ENCODE results near the gene PRF1.

Gene PRF1

DNA sequence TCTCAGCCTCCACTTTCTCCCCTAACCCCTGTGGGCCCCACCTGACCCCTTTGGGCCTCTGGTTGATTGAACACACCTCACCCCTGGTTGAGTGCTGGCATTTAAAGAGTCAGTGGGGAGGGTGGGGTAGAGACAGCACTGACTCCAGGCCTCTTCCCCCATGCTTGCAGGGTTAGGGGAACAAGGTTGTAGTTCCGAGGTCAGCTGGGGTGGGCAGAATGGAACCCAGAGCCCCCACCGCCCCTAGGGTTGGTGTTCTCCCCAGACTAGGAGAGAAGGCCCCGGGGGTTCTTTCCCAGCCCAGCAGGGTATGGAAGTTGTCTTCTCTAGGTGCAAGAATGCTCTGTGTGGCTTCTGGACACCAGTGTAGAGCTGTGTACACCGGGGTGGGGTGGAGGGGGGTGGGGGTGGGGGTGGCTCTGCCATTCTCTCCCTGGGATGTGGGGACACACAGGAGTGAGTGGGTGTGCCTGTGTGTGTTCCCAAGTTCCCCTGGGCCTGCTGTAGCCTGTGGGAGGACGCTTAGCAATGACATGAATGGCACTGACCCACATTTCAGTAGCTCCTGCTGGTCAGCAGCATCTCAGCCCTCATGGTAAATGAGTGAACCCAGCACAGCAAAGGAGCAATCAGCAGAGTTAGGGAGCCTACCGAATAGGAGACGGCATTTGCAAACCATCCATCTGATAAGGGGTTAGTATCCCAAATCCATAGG is 33.6 kb downstream of the PRF1 start:
- FAIRE-seq (no peak), DNase-seq (ENCODE audit: insufficient read length, low spot score) (no peak)
- no peak for TF ChIP-seq POLR2A (IDR thresholded peaks at IDR 0.05; ENCODE audit: low read depth, low read length)

GRCh38 chr10:70568113-70568512 is 34.4 kb downstream of the PRF1 start:
- DNase-seq (ENCODE audit: insufficient read length, low spot score) (no peak), FAIRE-seq (no peak)
- no peak for TF ChIP-seq POLR2A (IDR thresholded peaks at IDR 0.05; ENCODE audit: low read depth, low read length)

DNA sequence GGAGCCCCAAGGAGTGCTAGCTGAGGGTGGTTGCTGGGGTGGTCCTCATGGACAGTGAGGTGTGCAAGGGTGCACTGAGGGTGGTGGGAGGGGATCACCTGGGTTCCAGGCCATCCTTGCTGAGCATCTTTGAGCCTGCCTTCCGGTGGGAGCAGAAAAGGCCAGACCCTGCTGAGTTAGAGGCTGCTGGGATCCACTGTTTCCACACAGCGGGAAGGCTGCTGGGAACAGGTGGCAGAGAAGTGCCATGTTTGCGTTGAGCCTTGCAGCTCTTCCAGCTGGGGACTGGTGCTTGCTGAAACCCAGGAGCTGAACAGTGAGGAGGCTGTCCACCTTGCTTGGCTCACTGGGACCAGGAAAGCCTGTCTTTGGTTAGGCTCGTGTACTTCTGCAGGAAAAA is 34.9 kb downstream of the PRF1 start:
- FAIRE-seq (no peak), DNase-seq (ENCODE audit: insufficient read length, low spot score) (no peak)
- no peak for TF ChIP-seq POLR2A (IDR thresholded peaks at IDR 0.05; ENCODE audit: low read depth, low read length)

GRCh38 chr10:70566515-70567290 is 35.8 kb downstream of the PRF1 start:
- DNase-seq (ENCODE audit: insufficient read length, low spot score): no peak
- no peak for TF ChIP-seq POLR2A (IDR thresholded peaks at IDR 0.05; ENCODE audit: low read depth, low read length)
- no peak for FAIRE-seq

- FAIRE-seq (no peak), DNase-seq (ENCODE audit: insufficient read length, low spot score) (no peak)
- TF ChIP-seq POLR2A (IDR thresholded peaks at IDR 0.05; ENCODE audit: low read depth, low read length): no peak
Observed at GRCh38 chr10:70565556-70566514, 36.7 kb downstream of the PRF1 start.

- no peak for FAIRE-seq
- no peak for TF ChIP-seq POLR2A (IDR thresholded peaks at IDR 0.05; ENCODE audit: low read depth, low read length)
- no peak for DNase-seq (ENCODE audit: insufficient read length, low spot score)
Observed at GRCh38 chr10:70564901-70565351, 37.6 kb downstream of the PRF1 start.

DNA sequence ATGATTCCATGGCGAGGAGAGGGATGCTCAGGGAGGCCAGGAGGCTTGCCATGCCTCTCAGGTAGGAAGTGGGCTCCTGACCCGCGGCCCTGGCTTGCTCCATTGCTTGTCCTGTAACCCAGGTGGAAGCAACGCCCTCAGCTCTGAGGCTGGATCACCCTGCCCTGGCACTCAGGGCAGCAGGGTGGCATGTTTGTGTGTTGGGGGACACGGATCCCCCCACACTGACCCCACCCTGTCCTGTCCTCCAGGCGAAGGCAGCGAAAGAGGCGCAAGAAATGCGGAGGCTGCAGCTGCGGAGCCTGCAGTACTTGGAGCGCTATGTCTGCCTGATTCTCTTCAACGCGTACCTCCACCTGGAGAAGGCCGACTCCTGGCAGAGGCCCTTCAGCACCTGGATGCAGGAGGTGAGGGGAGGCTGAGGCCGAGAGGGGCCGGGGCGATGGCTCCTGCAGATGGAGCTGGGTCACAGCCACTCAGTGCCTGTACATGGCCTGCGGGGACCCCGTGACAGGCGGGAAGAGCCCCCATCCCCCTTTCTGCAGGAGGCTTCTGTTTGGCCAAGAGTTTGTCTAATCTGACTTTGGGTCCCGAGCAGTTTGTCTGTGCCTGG is 38.3 kb downstream of the PRF1 start:
- no peak for TF ChIP-seq POLR2A (IDR thresholded peaks at IDR 0.05; ENCODE audit: low read depth, low read length)
- FAIRE-seq (no peak), DNase-seq (ENCODE audit: insufficient read length, low spot score) (no peak)

DNA sequence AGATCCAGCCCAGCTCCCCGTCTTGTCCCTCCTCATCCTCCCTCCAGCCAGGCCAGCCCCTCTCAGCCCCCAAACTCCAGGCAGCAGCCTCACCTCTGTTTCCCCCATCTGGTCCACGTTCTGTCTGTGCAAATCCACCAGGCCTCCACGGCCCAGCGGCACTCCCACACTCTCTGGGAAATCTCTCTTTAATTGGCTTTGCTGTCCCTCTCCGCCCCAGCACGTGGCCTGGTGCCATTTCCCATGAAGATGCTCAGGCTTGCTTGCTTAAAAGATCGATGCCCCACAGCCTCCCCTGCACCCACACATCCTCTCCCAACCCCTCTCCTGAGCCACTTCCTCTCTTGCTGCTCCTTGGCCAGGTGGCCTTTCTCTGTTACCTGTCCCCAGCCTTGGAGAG is 39.3 kb downstream of the PRF1 start:
- no peak for TF ChIP-seq POLR2A (IDR thresholded peaks at IDR 0.05; ENCODE audit: low read depth, low read length)
- FAIRE-seq (no peak), DNase-seq (ENCODE audit: insufficient read length, low spot score) (no peak)

GRCh38 chr10:70562036-70562755 is 40.3 kb downstream of the PRF1 start:
- TF ChIP-seq POLR2A (IDR thresholded peaks at IDR 0.05; ENCODE audit: low read depth, low read length): no peak
- DNase-seq (ENCODE audit: insufficient read length, low spot score) (no peak), FAIRE-seq (no peak)

GRCh38 chr10:70561558-70561957 is 41.0 kb downstream of the PRF1 start:
- FAIRE-seq: no peak
- TF ChIP-seq POLR2A (IDR thresholded peaks at IDR 0.05; ENCODE audit: low read depth, low read length): no peak
- DNase-seq (ENCODE audit: insufficient read length, low spot score): no peak

GRCh38 chr10:70561070-70561469 is 41.5 kb downstream of the PRF1 start:
- DNase-seq (ENCODE audit: insufficient read length, low spot score) (no peak), FAIRE-seq (no peak)
- TF ChIP-seq POLR2A (IDR thresholded peaks at IDR 0.05; ENCODE audit: low read depth, low read length): no peak

DNA sequence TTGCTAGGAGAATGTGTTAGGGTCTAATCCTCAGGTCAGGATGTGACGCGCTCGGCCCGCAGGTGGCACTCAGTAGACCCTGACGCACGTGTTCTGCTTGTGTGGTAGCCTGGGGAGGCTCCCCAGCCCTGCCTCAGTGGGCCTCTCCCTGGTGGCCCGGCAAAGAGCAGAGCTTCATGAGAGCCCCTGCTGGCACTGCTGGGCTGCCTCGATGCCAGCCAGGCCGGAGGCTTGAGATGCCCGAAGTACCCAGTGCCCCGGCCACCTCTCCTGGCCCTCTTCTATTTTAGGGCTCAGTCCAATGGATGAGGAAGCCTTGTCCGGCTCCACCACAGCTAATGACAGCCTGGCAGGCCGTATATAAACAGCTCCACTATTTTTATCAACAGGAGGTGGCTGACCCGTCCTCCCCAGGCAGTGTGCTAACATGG is 42.0 kb downstream of the PRF1 start:
- TF ChIP-seq POLR2A (IDR thresholded peaks at IDR 0.05; ENCODE audit: low read depth, low read length): no peak
- no peak for DNase-seq (ENCODE audit: insufficient read length, low spot score)
- FAIRE-seq: no peak

- FAIRE-seq: no peak
- no peak for TF ChIP-seq POLR2A (IDR thresholded peaks at IDR 0.05; ENCODE audit: low read depth, low read length)
- DNase-seq (ENCODE audit: insufficient read length, low spot score): no peak
Observed at GRCh38 chr10:70559861-70560260, 42.7 kb downstream of the PRF1 start.

Measured in H54 (cell line).